Cardiac fibroblast (primary cell): Measurements from ENCODE around the gene LIMCH1.

ENCODE experiments used
- DNase-seq, 2 donors: peaks; one replicate each; pipeline versions ENCODE4 v3.0.0 to v3.0.0-alpha.2; 2010; ENCODE audit warnings: low read depth in 2 of 2
- H3K4me3 ChIP-seq, 2 donors: replicated peaks in 1 of 2; 1 replicate in 1 of 2; 2 replicates in 1 of 2; pipeline ENCODE4 v1.5.1; 2011; ENCODE audit warnings: low read depth in 2 of 2, low read length in 2 of 2, mild to moderate bottlenecking in 2 of 2, moderate library complexity in 1 of 2
- CTCF ChIP-seq: IDR thresholded peaks from one replicate; pipeline ENCODE4 v1.5.1; 2011; ENCODE audit warnings: low read depth, mild to moderate bottlenecking, low read length, inconsistent platforms

Gene LIMCH1

GRCh38 chr4:41598580-41598979, 60.6 kb downstream of the LIMCH1 start:
- peak in 1 of 2 donors; percentile 6 for DNase-seq
- no peak overlapping the region for H3K4me3 ChIP-seq
- no peak for TF ChIP-seq CTCF

DNA sequence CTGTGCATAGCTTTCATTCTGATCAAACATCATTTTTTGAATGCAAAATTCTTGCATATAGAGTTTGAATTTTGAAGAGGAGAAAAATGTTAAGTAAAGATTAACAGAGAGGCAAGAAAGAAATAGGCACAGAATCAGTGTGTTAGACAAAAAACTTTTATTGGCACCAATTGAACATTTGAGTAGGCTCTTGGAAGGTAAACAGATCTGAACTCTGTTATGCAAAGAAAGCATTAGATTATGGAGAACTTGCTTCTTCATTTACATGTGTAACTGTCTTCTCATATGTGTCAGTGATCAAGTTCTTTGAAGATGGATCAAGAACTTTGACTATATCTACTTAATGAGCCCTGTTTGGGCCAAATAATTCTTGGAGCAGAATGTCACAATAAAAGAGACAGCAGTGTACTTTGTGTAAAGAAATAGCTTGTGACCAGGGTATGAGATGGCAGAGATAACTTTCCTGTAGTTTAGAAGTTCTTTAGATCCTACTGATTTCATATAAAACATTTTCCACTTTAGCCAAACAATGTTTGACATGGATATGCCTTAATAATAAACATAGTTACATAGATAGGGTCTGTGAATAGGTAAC, 61.3 kb downstream of the LIMCH1 start:
- no peak for DNase-seq
- H3K4me3 ChIP-seq = no peak overlapping the region
- TF ChIP-seq CTCF = no peak

DNA sequence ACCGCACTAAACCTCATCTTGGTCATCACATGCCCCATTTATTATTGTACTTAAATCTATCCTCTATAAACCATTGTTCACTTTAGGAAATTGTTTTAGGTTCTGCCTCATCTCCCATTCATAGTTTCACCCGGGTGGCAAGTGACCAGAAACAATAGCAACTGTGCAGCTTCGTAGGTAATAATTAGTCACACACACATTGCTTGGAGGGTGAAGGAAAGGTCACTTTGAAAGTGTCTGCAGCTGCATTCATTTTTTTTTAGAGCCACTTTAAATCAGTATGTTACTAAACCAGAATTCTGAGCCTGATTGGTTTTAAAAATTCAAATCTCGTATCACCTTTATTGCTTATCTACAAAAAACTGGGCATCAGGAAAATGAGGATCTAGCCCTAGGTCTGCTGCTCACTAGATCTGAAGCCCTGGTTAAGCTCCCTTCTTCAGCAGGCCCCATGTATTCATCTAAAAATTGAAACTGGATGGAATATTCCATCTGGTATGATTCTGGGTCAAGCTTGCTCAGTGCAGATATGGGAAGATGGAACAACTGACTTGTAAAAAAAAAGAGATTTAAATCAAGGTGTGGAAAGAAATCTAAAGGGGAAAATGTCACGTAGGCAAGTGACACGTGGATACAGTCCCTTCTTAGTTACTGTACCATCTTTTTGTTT, 62.4 kb downstream of the LIMCH1 start:
- H3K4me3 ChIP-seq = no peak overlapping the region
- TF ChIP-seq CTCF = no peak
- DNase-seq = peak; percentile 25 to 26

DNA sequence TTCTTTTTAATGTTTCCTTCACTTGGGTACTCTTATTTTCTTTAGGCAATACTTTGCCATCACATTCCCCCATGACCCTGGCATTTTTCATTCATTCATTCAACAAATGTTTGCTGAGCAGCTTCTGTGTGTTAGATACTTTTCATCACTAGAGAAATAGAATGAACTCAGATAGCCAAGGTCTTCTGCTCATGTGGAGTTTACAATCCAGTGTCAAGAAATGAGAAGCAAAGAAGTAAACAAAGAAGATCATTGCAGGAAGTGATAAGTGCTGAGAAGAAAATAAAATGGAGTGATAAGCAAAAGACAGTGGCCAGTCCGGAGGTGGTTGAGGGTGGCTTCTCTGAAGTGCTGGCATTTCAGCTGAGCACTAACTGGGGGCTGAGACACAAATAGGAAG, 63.1 kb downstream of the LIMCH1 start:
- H3K4me3 ChIP-seq = no peak overlapping the region
- no peak for TF ChIP-seq CTCF
- no peak for DNase-seq

DNA sequence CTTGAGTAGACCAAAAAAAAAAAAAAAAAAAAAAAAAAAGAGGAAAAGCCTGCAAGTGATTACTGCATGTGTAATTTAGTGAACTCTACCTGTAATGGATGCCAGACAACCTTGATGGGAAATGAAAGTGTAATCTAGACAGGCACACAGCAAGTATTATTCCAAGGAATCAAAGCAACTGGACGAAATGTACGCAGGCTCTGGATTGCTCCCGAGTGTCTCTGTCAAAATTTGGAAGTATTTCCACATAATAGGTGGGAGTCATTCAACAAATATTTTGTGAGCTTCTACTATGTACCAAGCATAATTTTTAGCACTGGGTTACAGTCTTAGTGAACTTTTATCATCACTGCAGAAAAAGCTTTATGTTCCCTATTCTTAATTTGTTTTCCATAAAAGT, 64.2 kb downstream of the LIMCH1 start:
- no peak for DNase-seq
- TF ChIP-seq CTCF = no peak
- no peak overlapping the region for H3K4me3 ChIP-seq

GRCh38 chr4:41602886-41603498, 65.0 kb downstream of the LIMCH1 start:
- DNase-seq = no peak
- H3K4me3 ChIP-seq = no peak overlapping the region
- TF ChIP-seq CTCF = no peak
